T47D (cell line): ENCODE data around the gene CCSER2.
"Not testable (repeated sequence)": the region's sequence is repeated elsewhere in the genome, so short reads cannot be mapped to it uniquely, and the experiment has no call there.

Experiments used
- DNase-seq, 2 experiments: peaks; one replicate each; pipeline versions ENCODE4 v3.0.0 to v3.0.0-alpha.2; 2011 to 2012; ENCODE audit warnings: low read depth in 1 of 2, low spot score in 1 of 2
- JUND ChIP-seq: IDR thresholded peaks from 2 replicates; pipeline ENCODE4 v1.6.1; 2012; ENCODE audit warnings: low read depth
- in situ Hi-C: cut with HindIII; loops from 2 replicates; pipeline ENCODE4 v1.10.0; 2016; ENCODE audit warnings: low sequenced_read_pairs, low pct_unique_long_range_greater_than_20kb

Gene CCSER2

GRCh38 chr10:84469470-84469869 lies 141.1 kb downstream of the CCSER2 start:
- no peak for TF ChIP-seq JUND
- DNase-seq = no peak
- in situ Hi-C loops = no loop called here

- no peak for DNase-seq
- in situ Hi-C loops = no loop called here
- TF ChIP-seq JUND = no peak
Measured at GRCh38 chr10:84473136-84473535, 144.7 kb downstream of the CCSER2 start.

GRCh38 chr10:84477398-84478128 lies 149.2 kb downstream of the CCSER2 start:
- DNase-seq = no peak
- in situ Hi-C loops = no loop called here
- TF ChIP-seq JUND = no peak

GRCh38 chr10:84478151-84478550 lies 149.8 kb downstream of the CCSER2 start:
- TF ChIP-seq JUND = no peak
- in situ Hi-C loops = no loop called here
- no peak for DNase-seq

GRCh38 chr10:84478679-84479078 lies 150.3 kb downstream of the CCSER2 start:
- DNase-seq = no peak
- TF ChIP-seq JUND = no peak
- in situ Hi-C loops = no loop called here

GRCh38 chr10:84484541-84484940 lies 156.2 kb downstream of the CCSER2 start:
- TF ChIP-seq JUND = no peak
- no peak for DNase-seq
- in situ Hi-C loops = no loop called here

- in situ Hi-C loops = no loop called here
Measured at GRCh38 chr10:84493361-84493760, 165.0 kb downstream of the CCSER2 start.

GRCh38 chr10:84493951-84494848 lies 165.8 kb downstream of the CCSER2 start:
- peak in 1 of 2 experiments; percentile 38 for DNase-seq
- in situ Hi-C loops = no loop called here
- no peak for TF ChIP-seq JUND

More at GRCh38 chr10:84493361-84493760, 165.0 kb downstream of the CCSER2 start:
- TF ChIP-seq JUND = no peak
- no peak for DNase-seq

- DNase-seq = no peak
- TF ChIP-seq JUND = no peak
- in situ Hi-C loops = no loop called here
Measured at GRCh38 chr10:84494849-84495180, 166.4 kb downstream of the CCSER2 start.

- in situ Hi-C loops = no loop called here
- no peak for TF ChIP-seq JUND
- peak in 1 of 2 experiments; percentile 25 for DNase-seq
Measured at GRCh38 chr10:84497978-84498377, 169.6 kb downstream of the CCSER2 start.

- in situ Hi-C loops, DNase-seq: not testable (repeated sequence)
Measured at GRCh38 chr10:84499039-84499438, 170.7 kb downstream of the CCSER2 start.

- in situ Hi-C loops = no loop called here
- no peak for TF ChIP-seq JUND
- no peak for DNase-seq
Measured at GRCh38 chr10:84499846-84500245, 171.5 kb downstream of the CCSER2 start.

- TF ChIP-seq JUND = no peak
- DNase-seq = no peak
- in situ Hi-C loops = no loop called here
Measured at GRCh38 chr10:84510121-84510520, 181.7 kb downstream of the CCSER2 start.
